HCT116 (cell line): Measurements from ENCODE around the gene ACP1. TPM values are rescaled to one million over a fixed set of nuclear protein-coding genes. Genes with fewer than 3 reads are reported as not detected.

Source experiments
- ATAC-seq: fragments of 200-7000 bp; cut with Tn5 transposase; 2 replicates; pipeline ENCODE4 v1.9.1; 2020; ENCODE audit warnings: mild to moderate bottlenecking, moderate library complexity
- BruUV-seq: library from RNA; stranded (reverse); fragments of 400-500 nt; replicated peaks from 2 replicates; lab custom pipeline; 2021; lab: Mats Ljungman, UMichigan
- CTCF ChIA-PET: fragments of 300-600 bp; sonication (Branson Sonifier 250); formaldehyde crosslinking; loops from one replicate; lab custom pipeline; 2021; ENCODE audit warnings: antibody characterized with exemption; lab: Charles Lee
- POLR2A ChIA-PET: fragments of 300-600, 350-600 bp; sonication (Branson Sonifier 250); formaldehyde crosslinking; loops from one replicate; lab custom pipeline; 2021; ENCODE audit warnings: antibody characterized with exemption; lab: Charles Lee
- RAD21 ChIA-PET, 2 experiments: fragments of 300-600 bp; sonication (Branson Sonifier 250); formaldehyde crosslinking; loops; one replicate each; lab custom pipeline; 2023; ENCODE audit warnings: low total read pairs in 2 of 2; ENCODE audit not compliant: uncharacterized antibody in 2 of 2, unreplicated experiment in 2 of 2, low non-redundant PET in 1 of 2; lab: Charles Lee
- DNase-seq: peaks from one replicate; pipeline ENCODE4 v3.0.0-alpha.2; 2010; ENCODE audit warnings: low read depth, low spot score
- H2AFZ ChIP-seq: fragments of 200-600 bp; shearing (Covaris generic), sonication (generic); 2 replicates; pipeline ENCODE4 v1.6.1; 2017; ENCODE audit warnings: low read depth, mixed run types, mixed read lengths, antibody characterized with exemption, low read length; ENCODE audit not compliant: poor library complexity, severe bottlenecking
- H3K27ac ChIP-seq: 2 replicates; pipeline ENCODE4 v1.5.1; 2012; ENCODE audit warnings: low read depth, low read length
- H3K27me3 ChIP-seq: fragments of 200-600 bp; sonication (generic); 2 replicates; pipeline ENCODE4 v1.6.1; 2016; ENCODE audit warnings: mixed run types, low read length, mixed read lengths; ENCODE audit not compliant: insufficient read depth
- H3K36me3 ChIP-seq, 2 experiments: fragments of 200-500 bp in 1 of 2; fragments of 200-600 bp in 1 of 2; sonication (Bioruptor generic) in 1 of 2; sonication (generic) in 1 of 2; 2 replicates each; pipeline versions ENCODE4 v1.5.1 to v1.6.1; 2014 to 2016; ENCODE audit warnings: low read length in 2 of 2, inconsistent platforms in 1 of 2, mixed read lengths in 1 of 2, mixed run types in 1 of 2; ENCODE audit not compliant: insufficient read depth in 2 of 2, control insufficient read depth in 1 of 2
- H3K4me1 ChIP-seq, 2 experiments: fragments of 200-600 bp in 1 of 2; sonication (generic) in 1 of 2; 2 replicates each; pipeline versions ENCODE4 v1.5.1 to v1.6.1; 2012 to 2017; ENCODE audit warnings: low read length in 2 of 2, inconsistent platforms in 1 of 2, mild to moderate bottlenecking in 1 of 2, mixed read lengths in 1 of 2, mixed run types in 1 of 2, moderate library complexity in 1 of 2; ENCODE audit not compliant: insufficient read depth in 2 of 2, control insufficient read depth in 1 of 2
- H3K4me2 ChIP-seq: fragments of 200-600 bp; sonication (generic); 2 replicates; pipeline ENCODE4 v1.6.1; 2017; ENCODE audit warnings: mixed run types, low read length, mixed read lengths
- H3K4me3 ChIP-seq, 2 experiments: fragments of 200-600 bp in 1 of 2; sonication (generic) in 1 of 2; replicated peaks in 1 of 2; 2 replicates each; pipeline ENCODE4 v1.5.1; 2011 to 2016; ENCODE audit warnings: low read length in 2 of 2, control low read depth in 1 of 2, low read depth in 1 of 2, mild to moderate bottlenecking in 1 of 2, mixed read lengths in 1 of 2, mixed run types in 1 of 2
- H3K79me2 ChIP-seq: fragments of 200-600 bp; sonication (generic); 2 replicates; pipeline ENCODE4 v1.6.1; 2017; ENCODE audit warnings: mild to moderate bottlenecking, mixed run types, low read length, moderate library complexity, mixed read lengths; ENCODE audit not compliant: insufficient read depth
- H3K9ac ChIP-seq: fragments of 200-600 bp; sonication (generic); 2 replicates; pipeline ENCODE4 v1.6.1; 2016; ENCODE audit warnings: low read length, mixed read lengths
- H3K9me2 ChIP-seq: fragments of 200-600 bp; sonication (generic), shearing (Covaris generic); 2 replicates; pipeline ENCODE4 v1.6.1; 2017; ENCODE audit warnings: mixed run types, mild to moderate bottlenecking, moderate library complexity; ENCODE audit not compliant: insufficient read depth
- H3K9me3 ChIP-seq, 2 experiments: fragments of 200-500 bp in 1 of 2; fragments of 200-600 bp in 1 of 2; sonication (Bioruptor generic) in 1 of 2; sonication (generic) in 1 of 2; 2 replicates each; pipeline ENCODE4 v1.6.1; 2014 to 2017; ENCODE audit warnings: low read length in 2 of 2, mixed read lengths in 2 of 2, inconsistent platforms in 1 of 2, low read depth in 1 of 2, mild to moderate bottlenecking in 1 of 2, mixed run types in 1 of 2, moderate library complexity in 1 of 2; ENCODE audit not compliant: control insufficient read depth in 1 of 2, insufficient read depth in 1 of 2
- H4K20me1 ChIP-seq: fragments of 200-600 bp; sonication (generic), shearing (Covaris generic); 2 replicates; pipeline ENCODE4 v1.6.1; 2017; ENCODE audit warnings: mixed run types, mild to moderate bottlenecking, moderate library complexity; ENCODE audit not compliant: insufficient read depth
- CEBPB ChIP-seq: IDR thresholded peaks from 2 replicates; pipeline ENCODE4 v1.6.1; 2012; ENCODE audit warnings: low read depth
- EGR1 ChIP-seq: IDR thresholded peaks from 2 replicates; pipeline ENCODE4 v1.6.1; 2012; ENCODE audit warnings: low read depth
- EZH2 ChIP-seq: fragments of 200-600 bp; sonication (generic); IDR thresholded peaks from 2 replicates; pipeline ENCODE4 v1.6.1; 2017; ENCODE audit warnings: antibody characterized with exemption, mixed run types
- JUND ChIP-seq: IDR thresholded peaks from 2 replicates; pipeline ENCODE4 v1.6.1; 2012
- MAX ChIP-seq: IDR thresholded peaks from 2 replicates; pipeline ENCODE4 v1.6.1; 2012
- POLR2A ChIP-seq: IDR thresholded peaks from 2 replicates; pipeline ENCODE4 v1.7.0; 2011; ENCODE audit warnings: borderline replicate concordance; ENCODE audit not compliant: insufficient read depth, insufficient read length; ENCODE audit errors: extremely low read depth
- RAD21 ChIP-seq: IDR thresholded peaks from 2 replicates; pipeline ENCODE4 v1.6.1; 2012; ENCODE audit warnings: low read depth, mild to moderate bottlenecking
- SIN3A ChIP-seq: IDR thresholded peaks from 2 replicates; pipeline ENCODE4 v1.6.1; 2012; ENCODE audit warnings: low read depth
- SP1 ChIP-seq: IDR thresholded peaks from 2 replicates; pipeline ENCODE4 v1.6.1; 2012; ENCODE audit warnings: low read depth
- TCF7L2 ChIP-seq: IDR thresholded peaks from 2 replicates; pipeline ENCODE4 v1.7.0; 2011; ENCODE audit warnings: borderline replicate concordance, inconsistent platforms; ENCODE audit not compliant: insufficient read depth, insufficient read length; ENCODE audit errors: extremely low read depth
- YY1 ChIP-seq: IDR thresholded peaks from 2 replicates; pipeline ENCODE4 v1.6.1; 2011; ENCODE audit warnings: low read length, low read depth, moderate library complexity, mild to moderate bottlenecking; ENCODE audit not compliant: insufficient replicate concordance; ENCODE audit errors: extremely low read depth
- ZBTB33 ChIP-seq: IDR thresholded peaks from 2 replicates; pipeline ENCODE4 v1.6.1; 2011; ENCODE audit warnings: mild to moderate bottlenecking, low read length, moderate library complexity; ENCODE audit not compliant: insufficient replicate concordance; ENCODE audit errors: extremely low read depth
- ZNF274 ChIP-seq: fragments of 200-500 bp; sonication (Bioruptor generic); IDR thresholded peaks from 2 replicates; pipeline ENCODE4 v1.6.1; 2014; ENCODE audit warnings: mild to moderate bottlenecking, low read depth, low read length, inconsistent platforms
- intact Hi-C: fragments of 100-400 bp; cut with micrococcal nuclease; formaldehyde crosslinking; loops from 2 replicates; pipeline ENCODE4 v1.10.0; 2022
- total RNA-seq: library from RNA; stranded (reverse); gene quantifications from one replicate; pipeline ENCODE4 v1.2.1, GENCODE V29; 2021; ENCODE audit not compliant: unreplicated experiment
- TF ChIP-seq, protein P1 (sequence below): IDR thresholded peaks from 2 replicates; pipeline ENCODE4 v1.6.1; 2012; ENCODE audit warnings: low read depth

The ACP1 gene
- total RNA-seq, 1 experiment from 2014 or later: 113 TPM

DNA sequence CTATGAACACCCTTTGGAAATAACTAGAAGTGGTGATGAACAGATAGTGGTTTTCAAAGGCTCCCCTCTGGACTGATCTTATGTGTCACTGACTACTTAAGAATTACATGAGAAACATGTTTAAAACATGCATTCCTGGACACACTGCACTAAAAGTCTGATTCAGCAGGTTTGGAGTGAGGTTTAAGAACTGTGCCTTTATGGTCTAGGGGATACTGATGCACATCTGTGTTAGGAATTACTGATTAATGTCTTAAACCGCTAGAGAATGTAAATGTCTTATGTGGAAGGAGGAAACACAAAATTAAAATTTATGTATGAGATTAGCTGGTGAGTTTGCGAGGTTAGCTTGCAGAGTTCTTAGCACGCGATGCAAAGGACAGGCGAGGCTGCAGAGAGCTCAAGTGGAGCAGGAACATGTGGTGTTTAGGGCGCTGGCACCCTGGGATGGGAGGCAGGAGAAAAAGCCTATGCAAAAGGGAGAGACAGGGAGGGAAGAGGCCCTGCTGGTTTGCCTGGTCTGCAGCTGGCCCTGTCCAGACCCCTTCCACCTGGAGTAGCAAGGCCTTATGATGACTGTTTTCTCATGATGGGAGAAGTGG, 12.6 kb upstream of the ACP1 start (continued):
- TF ChIP-seq YY1 (no peak), TCF7L2 (no peak), JUND (no peak)
- TF ChIP-seq, protein P1, sequence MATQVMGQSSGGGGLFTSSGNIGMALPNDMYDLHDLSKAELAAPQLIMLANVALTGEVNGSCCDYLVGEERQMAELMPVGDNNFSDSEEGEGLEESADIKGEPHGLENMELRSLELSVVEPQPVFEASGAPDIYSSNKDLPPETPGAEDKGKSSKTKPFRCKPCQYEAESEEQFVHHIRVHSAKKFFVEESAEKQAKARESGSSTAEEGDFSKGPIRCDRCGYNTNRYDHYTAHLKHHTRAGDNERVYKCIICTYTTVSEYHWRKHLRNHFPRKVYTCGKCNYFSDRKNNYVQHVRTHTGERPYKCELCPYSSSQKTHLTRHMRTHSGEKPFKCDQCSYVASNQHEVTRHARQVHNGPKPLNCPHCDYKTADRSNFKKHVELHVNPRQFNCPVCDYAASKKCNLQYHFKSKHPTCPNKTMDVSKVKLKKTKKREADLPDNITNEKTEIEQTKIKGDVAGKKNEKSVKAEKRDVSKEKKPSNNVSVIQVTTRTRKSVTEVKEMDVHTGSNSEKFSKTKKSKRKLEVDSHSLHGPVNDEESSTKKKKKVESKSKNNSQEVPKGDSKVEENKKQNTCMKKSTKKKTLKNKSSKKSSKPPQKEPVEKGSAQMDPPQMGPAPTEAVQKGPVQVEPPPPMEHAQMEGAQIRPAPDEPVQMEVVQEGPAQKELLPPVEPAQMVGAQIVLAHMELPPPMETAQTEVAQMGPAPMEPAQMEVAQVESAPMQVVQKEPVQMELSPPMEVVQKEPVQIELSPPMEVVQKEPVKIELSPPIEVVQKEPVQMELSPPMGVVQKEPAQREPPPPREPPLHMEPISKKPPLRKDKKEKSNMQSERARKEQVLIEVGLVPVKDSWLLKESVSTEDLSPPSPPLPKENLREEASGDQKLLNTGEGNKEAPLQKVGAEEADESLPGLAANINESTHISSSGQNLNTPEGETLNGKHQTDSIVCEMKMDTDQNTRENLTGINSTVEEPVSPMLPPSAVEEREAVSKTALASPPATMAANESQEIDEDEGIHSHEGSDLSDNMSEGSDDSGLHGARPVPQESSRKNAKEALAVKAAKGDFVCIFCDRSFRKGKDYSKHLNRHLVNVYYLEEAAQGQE: no peak

DNA sequence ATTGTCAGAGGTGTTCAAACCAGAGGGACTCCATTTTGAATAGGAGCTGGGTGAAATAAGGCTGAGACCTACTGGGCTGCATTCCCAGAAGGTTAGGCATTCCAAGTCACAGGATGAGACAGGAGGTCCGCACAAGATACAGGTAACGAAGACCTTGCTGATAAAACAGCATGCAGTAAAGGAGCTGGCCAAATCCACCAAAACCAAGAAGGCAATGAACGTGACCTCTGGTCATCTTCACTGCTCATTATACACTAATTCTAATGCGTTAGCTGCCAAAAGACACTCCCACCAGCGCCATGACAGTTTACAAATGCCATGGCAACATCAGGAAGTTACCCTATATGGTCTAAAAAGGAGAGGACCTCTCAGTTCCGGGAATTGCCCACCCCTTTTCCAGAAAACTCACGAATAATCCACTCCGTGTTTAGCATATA, 11.5 kb upstream of the ACP1 start:
- RAD21 ChIA-PET: no interaction called here
- intact Hi-C loops: no loop called here
- H4K20me1 ChIP-seq: no peaks in the 10 kb centered on the region
- no peak overlapping the region for H3K4me3 ChIP-seq
- POLR2A ChIA-PET: no interaction called here
- CTCF ChIA-PET: no interaction called here
- no peaks in the 10 kb centered on the region for H3K36me3 ChIP-seq
- no peak overlapping the region for H3K9ac ChIP-seq
- no peaks in the 10 kb centered on the region for H3K9me2 ChIP-seq
- no TSS peak for BruUV-seq
- H3K27ac ChIP-seq: no peak overlapping the region
- H2AFZ ChIP-seq: no peak overlapping the region
- no peaks in the 10 kb centered on the region for H3K27me3 ChIP-seq
- no peaks in the 10 kb centered on the region for H3K79me2 ChIP-seq
- TF ChIP-seq ZNF274 (no peak), MAX (no peak), EGR1 (no peak), ZBTB33 (no peak), SIN3A (no peak), POLR2A (no peak), RAD21 (no peak), CEBPB (no peak), TCF7L2 (no peak), EZH2 (no peak), SP1 (no peak)
- TF ChIP-seq, protein P1: no peak
- TF ChIP-seq, all 23 proteins: peak for 0
- DNase-seq: no peak
- Histone ChIP-seq H3K4me2 (no peak overlapping the region), H3K9me3 (peaks cover 0 to 10% of the 10 kb centered on the region in 2 experiments; a peak in 2 of 4 replicates), H3K4me1 (no peaks in the 10 kb centered on the region)
- ATAC-seq: no peak
